GM18868 (cell line): ENCODE measurements around the gene CYS1.

Source experiments
- ATAC-seq: cut with Tn5 transposase; IDR thresholded peaks from one replicate; pipeline ENCODE4 v1.9.1; 2021; ENCODE audit warnings: mild to moderate bottlenecking, moderate library complexity; ENCODE audit not compliant: unreplicated experiment

CYS1 gene

GRCh38 chr2:10052216-10052615 lies 28.0 kb downstream of the CYS1 start:
- ATAC-seq = no peak

- ATAC-seq = no peak
Observed at GRCh38 chr2:10048501-10049171, 31.6 kb downstream of the CYS1 start.

DNA sequence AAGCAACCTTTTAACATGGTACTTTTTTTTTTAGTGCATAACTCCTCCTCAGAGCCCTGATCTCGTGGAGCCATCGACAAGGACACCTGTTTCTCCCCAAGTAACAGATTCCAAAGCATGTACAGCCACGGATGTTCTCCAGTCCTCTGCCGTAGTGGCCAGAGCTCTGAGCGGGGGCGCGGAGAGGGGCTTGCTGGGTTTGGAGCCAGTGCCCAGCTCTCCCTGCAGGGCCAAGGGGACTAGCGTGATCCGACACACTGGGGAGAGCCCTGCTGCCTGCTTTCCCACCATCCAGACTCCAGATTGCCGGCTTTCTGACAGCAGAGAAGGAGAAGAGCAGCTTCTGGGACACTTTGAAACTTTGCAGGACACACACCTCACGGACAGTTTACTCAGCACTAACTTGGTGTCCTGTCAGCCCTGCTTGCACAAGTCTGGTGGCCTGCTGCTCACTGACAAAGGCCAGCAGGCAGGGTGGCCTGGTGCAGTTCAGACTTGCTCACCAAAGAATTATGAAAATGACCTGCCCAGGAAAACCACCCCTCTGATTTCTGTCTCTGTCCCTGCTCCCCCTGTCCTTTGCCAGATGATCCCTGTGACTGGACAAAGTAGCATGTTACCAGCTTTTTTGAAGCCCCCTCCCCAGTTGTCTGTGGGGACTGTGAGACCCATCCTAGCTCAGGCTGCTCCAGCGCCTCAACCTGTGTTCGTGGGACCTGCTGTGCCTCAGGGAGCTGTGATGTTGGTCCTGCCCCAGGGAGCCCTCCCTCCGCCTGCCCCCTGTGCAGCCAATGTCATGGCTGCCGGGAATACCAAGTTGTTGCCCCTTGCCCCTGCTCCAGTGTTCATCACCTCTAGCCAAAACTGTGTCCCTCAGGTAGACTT lies 32.4 kb downstream of the CYS1 start:
- ATAC-seq = no peak

DNA sequence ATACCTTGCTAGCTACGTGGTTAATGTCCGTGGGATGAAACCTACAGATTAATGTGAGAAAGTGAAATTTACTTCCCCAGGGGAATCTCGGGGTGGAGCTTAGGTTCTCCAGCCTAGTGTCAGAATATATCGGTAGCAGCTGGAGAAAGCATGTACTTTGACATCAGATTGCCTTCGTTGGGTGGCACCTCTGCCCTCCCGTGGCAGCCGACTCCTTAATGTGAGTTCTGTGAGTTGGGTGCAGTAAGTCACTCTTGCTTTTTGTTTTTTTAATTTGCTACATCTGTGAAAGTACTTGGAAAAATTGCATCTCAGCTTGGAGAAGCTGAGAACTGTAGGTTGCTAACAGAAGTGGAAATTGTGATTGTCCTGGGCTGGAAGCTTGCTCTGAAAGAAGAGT lies 33.3 kb downstream of the CYS1 start:
- no peak for ATAC-seq

- no peak for ATAC-seq
Observed at GRCh38 chr2:10045561-10046355, 34.5 kb downstream of the CYS1 start.

GRCh38 chr2:10043906-10044601 lies 36.2 kb downstream of the CYS1 start:
- peak; percentile 53 for ATAC-seq

- peak; percentile 71 for ATAC-seq
Observed at GRCh38 chr2:10043256-10043905, 36.8 kb downstream of the CYS1 start, which contains the start of gene KLF11. KLF11 (plus strand) TSS chr2:10043550; CDS start chr2:10043717, 167 bp downstream.

DNA sequence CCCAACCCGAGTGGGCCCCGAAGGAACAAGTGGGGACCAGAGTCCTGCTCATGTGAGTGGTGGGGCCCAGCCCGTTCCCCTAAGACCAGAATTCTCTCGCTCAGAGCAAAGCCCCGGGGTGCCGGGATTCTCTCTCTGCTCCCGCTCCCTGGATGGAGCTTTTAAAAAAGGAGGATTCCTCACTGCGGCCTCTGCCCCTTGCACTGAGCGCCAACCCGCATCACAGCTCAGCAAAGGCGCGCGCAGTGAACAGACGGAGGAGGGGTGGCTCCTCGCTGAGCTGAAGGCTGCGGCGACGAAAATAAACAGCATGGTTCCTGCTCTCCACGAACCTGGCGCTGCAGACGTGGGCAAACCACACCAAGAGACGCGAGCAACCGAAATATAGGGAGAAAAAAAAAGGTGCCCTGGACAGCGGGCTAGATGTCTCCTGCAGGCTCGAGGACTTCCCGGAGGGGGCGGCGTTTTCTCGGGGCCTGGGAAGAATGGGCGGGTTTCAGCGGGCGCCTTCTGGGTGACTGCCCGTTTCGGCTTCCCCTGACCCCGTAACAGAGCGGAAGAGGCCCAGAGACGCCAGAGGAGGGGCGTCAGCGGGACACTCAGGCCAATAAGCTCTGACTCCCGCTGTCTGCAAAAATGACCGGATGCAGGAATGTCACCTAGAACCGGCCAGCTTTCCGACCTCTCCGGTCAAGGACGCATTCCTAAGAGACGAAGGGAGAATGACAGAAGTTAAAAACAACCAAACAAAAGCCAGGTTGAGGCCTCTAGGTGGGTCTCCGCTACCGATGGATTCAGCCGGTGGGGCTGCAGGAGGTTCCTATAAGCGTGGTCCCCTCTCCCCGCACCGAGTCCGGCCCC lies 37.7 kb downstream of the CYS1 start:
- no peak for ATAC-seq

DNA sequence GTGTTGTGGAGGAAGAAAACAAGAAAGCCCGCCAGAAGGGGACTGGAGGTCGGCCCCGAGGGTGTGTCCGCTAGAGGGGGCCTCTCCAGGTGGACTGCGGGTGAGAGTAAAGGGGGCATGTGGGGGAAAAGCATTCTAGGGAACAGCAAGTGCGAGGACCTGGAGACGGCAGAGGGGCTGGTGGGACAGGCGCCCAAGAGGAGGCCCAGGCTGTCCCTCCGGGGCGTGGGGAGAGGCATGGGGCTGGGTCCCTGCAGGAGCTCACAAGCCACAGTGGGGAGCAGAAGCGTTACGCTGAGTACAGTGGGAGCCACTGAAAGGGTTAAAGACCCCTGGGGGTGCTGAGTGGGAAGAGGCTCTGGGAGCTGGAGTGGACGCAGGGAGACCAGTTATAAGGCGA lies 38.5 kb downstream of the CYS1 start:
- ATAC-seq = no peak

DNA sequence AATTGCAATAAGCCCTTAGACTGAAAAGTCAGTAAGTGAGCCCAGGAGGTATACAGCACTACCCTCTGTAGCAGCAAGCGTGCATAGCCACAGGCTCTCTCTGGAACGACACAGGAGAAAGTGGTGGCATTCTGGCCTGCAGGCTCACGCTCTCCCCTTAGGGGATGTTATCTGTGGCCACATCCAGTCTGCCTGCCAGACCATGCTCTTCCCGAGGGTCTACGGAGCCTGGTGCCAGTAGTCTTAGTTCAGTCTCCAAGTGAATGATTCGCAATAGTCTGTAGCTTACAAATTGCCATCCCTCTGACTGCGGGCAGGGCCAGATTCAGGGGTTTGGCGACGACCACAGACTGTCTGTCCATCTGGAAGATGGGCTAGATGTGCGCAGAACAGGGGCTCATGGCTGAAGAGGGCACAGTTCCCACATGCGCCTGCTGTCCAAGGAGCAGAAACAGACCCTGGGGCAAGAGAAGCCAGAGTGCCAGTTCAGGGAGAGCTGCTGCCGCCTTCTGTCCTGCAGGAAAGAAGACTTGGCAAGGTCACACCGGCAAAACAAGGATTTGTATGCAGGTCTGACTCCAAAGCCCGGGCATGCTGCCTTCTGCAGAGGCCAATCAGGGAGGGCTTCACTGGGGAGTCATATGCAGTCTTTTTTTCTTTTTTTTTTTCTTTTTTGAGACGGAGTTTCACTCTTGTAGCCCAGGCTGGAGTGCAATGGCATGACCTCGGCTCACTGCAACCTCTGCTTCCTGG lies 40.4 kb downstream of the CYS1 start:
- no peak for ATAC-seq

- ATAC-seq = no peak
Observed at GRCh38 chr2:10038716-10039115, 41.5 kb downstream of the CYS1 start.

GRCh38 chr2:10038123-10038522 lies 42.1 kb downstream of the CYS1 start:
- ATAC-seq = no peak

DNA sequence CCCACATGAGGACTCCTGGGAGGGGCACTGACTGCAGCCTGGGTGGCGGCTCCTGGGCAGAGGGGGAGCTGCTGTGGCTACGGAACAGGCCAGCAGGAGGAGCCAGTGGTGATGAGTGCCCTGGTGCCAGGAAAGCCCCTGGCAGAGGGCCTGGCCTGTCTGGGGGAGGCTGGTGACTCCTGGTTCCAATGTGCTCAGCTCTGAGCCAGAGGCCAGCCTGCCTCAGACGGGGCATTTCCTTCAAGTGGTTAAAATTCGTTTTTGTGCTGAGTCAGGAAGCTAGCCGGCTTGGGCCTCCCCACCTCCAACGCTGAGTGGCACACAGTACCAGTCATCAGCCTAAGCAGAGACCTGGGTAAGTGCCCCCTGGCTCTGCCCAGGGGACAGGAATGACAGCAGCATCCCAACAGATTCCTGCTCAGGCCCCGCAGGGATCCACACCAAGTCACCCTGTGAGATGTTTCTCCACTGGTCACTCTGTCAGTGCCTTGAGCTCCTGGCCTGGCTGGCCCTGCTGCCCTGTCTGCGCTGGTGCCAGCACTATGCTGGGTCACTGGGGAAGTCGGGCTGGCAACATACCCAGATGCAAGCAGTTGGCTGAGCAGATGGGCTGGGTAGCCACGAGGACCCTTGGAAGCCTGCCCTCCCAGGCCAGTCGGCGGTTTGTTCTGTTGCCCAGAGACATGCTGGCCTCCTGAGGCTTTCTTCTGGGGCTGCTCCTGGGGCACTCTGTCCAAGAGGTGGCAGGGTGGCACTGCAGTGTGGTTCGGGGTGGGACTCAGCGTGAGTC lies 43.9 kb downstream of the CYS1 start:
- ATAC-seq = peak; percentile 80

DNA sequence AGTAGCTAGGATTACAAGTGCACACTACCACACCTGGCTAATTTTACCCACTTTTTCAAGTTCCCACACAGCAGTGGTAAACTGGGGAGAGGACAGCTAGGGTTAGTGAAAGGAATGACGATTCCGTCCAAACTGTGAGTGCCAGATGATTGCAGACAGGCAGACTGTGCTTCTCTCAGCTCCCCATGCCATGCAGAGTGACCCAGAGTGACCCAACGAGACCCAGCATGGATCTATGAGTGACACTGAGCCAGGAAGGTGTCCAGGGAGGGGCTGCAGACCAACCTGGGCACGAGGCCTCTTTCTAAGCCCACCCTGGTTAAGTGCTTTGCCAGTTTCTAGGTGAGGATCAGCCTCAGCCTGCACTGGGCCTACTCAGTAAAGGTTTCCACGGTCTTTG lies 44.6 kb downstream of the CYS1 start:
- no peak for ATAC-seq

GRCh38 chr2:10035053-10035422 lies 45.2 kb downstream of the CYS1 start:
- ATAC-seq = no peak

DNA sequence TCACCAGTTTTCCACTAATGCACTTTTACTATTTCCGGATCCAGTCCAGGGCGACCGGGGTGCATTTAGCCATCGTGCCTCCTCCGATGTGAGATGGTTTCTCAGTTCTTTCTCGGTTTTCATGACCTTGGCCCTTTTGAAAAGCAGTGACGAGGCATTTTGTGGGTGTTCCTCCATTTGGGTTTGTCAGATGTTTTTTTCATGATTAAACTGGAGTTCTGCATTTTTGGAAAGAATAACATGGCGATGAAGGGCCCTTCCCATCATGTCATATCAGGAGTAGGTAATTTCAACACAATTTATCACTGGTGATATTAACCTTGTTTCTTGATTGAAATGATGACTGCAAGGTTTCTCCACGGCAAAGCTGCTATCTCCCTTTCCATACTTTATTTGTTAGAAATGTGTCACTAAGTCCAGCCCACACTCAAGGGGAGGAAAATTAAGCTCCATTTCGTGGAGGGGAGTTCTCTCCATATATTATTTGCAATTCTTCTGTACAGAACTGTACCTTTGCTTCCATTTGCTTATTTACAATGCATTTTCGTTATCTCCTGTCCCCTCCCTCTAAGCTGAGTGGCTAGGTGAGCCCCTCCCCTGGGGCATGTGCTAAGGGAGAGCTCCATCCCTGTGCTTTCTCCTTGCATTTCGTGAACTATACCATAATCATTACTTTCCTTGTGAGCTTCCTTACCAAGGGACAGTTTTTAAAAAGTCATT lies 45.7 kb downstream of the CYS1 start:
- ATAC-seq = no peak
